NK-92 (cell line): Measurements from ENCODE around the gene GULP1.

ENCODE experiments used
- DNase-seq: peaks from one replicate; lab custom pipeline; 2025; ENCODE audit not compliant: unreplicated experiment; lab: John Stamatoyannopoulos, UW

Gene GULP1

DNA sequence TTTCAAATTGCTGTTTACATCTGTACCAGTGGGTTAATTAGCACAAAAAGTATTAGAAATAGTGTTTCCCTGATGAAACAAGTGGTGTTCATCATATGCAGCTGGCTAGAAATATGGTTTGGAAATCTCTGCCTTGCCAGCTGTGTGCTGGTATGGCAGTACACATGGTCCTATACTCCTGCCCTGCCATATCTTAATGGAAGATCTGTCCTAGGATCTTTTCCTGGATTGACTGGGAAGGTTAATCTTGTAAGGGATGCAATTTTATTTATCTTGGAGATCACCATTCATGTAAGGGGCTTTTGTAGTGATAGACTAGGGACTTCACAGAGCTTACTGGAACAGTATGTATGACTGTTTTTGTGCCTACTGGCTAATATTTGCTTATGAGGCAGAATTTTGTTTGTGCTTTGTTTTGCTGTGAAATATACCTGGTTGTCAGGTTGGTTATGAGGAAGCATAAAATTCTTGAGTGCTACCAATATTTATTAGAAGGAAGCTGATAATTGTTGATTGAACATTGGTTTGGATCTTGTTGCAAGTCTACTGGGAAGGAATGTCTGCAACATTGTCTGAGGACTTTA is 73.5 kb downstream of the GULP1 start:
- DNase-seq, result no peak

DNA sequence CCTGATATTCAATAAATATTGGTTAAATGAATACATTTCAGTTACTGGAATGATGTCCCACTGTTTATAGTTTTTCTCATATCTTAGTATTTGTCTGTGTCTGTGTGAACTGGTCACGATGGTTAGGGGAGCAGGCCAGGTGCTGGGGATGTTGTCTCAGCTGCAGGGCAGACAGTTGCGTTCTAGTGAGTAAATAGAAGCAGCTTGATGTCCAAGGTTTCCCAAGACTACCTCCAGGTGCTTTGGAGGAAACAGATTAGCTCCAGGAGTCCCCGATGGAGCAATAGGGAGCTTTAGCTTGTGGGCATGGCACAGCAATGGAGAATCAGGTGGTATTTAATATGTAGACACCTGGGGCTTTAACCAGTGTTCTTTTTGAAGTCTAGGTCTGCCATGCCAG is 75.5 kb downstream of the GULP1 start:
- DNase-seq, result no peak

DNA sequence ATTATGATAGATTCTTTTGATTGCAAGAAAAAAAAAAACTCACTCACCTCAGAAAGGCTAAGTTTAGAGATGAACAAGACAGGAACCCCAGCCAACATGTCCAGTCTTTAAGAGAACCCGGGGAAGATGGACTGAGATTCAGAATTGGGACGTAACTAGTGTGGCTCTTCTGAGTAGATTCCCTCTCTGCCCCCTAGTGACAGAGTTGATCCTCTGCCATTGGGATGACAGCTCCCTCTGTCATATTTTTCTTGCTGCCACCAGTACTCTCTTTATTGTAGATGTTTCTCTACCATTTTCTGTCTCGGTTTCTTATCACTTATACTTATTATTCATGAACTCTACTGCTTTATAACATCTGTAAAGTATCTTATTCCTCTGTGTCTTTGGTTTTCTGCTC is 77.7 kb downstream of the GULP1 start:
- no peak for DNase-seq

DNA sequence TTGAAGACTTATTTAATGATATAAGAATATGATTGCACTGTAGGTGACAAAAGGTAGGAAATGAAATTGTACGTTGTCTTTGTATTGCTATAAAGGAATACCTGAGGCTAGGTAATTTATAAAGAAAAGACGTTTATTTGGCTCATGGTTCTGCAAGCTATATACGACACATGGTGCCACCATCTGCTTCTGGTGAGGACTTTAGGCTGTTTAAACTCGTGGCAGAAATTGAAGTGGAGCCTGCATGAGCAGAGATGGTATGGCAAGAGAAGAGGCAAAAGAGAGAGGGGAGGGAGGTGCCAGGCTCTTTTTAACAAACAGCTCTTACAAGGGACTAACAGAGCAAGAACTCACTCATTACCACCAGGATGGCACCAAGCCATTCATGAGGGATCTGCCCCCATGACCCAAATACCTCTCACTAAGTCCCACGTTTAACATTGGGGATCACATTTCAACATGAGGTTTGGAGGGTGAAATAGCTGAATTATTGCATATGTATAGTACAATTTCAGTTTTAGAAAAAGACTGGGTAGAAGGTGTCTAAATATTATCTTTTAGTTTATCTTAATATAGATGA is 86.8 kb downstream of the GULP1 start:
- no peak for DNase-seq

DNA sequence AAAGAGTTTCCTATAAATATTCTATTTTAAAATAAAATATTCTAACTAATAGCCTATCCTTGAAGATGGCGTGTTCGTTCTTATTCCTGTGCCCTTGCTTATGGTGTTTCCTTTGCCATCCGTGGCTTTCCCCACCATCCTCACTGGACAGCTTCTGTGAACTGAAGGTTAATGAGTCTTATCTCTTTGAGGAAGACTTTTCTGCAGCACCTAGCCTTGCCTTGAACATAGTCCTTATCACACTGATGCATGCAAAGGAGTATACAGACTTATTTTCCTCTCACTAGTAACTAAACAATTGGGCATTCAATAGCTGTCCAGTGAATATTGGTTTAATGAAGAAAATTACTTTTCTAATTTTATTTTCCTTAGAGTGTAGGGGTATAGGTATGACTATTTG is 88.1 kb downstream of the GULP1 start:
- no peak for DNase-seq

DNA sequence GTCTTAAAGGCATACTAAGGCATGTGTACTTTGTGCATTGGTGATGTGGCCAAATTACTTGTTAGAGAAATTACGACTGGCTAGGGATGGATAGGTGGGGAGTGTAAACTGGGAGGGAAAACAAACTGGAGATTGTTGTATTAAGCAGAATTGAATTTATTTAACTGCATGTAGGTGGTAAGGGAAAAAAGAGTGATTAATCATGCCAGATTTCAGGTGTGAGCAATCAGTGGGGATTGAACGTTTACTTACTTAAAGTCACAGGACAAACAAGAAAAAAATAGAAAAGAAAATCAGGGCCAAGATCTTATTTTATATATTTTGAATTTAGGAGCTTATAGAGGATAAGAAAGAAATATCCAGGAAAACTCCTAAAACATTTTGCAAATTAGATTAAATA is 88.6 kb downstream of the GULP1 start:
- no peak for DNase-seq

DNA sequence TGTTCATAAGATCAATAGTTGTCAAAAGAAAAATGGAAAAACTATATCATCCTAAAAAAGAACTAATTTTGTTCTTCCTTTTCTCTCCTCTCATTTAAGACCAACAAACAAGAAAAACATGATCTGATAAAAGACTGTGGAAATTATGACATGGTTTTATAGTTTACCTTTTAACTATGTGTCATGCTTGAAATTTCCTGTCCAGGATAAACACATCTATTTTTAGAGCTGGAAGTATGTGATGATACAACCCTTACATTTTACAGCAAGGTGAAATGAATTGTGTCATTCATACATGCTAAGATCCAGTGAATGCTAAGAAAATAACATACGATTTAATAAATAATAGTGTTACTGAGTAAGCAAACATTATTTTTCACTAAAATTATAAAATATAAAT is 89.9 kb downstream of the GULP1 start:
- no peak for DNase-seq

DNA sequence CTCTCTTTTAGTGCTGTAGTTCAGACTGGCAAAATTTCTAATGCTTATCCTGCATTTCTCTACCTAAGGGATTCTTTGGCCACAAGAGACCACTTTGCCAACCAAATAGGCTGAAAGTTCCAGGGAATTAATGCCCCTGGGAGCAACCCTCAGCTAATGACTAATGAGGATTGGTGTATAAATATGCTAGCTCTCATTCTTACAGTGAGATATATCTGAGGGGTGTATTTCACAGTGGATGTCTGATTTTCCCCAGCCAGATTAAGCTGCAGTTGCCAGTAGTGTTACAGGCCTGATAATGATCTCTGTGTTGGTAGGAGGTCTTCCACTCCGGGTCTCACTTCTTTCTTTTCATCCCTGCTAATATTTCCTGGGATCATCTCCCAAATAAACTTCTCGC is 90.4 kb downstream of the GULP1 start:
- no peak for DNase-seq

DNA sequence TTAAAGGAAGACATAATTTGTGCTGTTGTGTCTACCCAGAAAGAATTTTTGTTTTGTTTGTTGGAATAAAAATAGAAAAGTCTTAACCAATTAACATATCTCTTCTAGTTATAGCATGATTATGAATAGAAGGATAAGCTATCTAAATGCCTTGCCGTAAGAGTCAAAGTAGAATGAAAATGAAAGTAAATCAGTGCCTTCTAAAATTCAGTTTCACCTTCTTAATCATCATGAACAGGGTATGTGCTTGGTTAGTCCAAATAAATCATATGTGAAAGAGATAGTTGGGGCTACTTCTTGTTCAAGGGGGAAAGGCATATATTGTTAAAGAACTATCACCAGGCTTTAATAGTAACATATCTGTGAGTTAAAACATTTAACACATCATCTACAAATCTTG is 91.5 kb downstream of the GULP1 start:
- DNase-seq, result no peak

DNA sequence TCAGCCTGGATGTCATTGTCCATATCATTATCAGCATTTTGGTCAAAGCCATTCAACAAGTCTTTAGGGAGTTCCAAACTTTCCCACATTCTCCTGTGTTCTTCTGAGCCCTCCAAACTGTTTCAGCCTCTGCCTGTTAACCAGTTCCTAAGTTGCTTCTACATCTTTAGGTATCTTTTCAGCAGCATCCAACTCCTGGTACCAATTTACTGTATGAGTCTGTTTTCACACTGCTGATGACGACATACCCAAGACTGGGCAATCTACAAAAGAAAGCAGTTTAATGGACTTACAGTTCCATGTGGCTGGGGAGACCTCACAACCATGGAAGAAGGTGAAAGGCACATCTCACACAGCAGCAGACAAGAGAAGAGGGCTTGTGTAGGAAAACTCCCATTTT is 94.2 kb downstream of the GULP1 start:
- DNase-seq, result no peak

DNA sequence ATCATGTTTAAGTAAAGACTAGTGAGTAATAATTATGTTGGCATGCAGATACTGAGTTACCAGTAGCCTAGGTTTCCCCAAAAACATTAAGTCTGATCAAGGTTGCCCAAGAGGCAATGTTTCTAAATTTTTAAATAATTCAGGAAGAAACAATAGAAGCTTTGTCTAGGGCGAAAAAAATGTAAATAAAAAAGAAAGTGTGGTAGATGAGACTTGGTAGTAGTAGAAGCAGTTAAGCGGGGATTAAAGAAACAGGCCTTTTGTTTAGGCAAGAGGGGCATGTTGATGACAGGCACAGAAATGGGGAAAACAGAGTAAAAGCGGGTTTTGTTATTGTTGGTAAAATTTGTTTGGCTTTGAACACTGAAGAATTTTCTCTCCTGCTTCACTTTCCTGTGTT is 97.2 kb downstream of the GULP1 start:
- DNase-seq, result no peak

DNA sequence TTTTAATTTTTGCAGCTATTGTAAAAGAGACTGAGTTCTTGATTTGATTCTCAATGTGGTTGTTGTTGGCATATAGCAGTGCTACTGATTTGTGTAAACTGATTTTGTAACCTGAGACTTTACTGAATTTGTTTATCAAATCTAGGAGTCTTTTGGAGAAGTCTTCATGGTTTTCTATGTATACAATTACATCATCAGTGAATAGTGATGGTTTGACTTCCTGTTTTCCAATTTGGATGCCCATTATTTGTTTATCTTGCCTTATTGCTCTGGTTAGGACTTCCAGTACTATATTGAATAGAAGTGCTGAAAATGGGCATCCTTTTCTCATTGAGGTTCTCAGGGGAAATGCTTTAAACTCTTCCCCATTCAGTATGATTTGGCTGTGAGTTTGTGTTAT is 99.7 kb downstream of the GULP1 start:
- no peak for DNase-seq

DNA sequence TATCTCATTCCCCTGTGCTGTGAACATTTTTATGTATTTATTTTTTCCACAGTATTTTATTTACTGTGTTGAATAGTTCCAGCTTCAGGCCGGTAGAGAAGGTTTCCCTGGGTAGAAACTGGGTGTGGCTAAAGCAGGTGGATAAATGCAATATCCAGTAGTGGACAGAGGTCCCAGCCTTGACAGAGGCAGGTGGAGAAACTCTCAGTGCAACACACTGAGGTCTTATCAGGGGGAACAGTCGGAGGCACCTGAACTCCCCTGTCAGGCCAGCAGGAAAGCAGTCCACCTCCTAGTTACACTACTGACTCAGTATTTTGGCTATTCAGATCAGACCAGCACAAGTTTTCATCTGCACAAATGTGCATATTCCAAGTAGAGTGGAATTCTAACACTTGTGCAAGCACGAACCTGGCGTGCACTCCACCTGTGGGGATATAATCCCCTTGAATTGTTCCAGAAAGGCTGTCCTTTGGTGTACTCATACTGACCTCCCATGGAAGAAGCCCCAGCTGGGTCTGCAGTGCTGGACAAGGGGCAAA is 103.3 kb downstream of the GULP1 start:
- no peak for DNase-seq

DNA sequence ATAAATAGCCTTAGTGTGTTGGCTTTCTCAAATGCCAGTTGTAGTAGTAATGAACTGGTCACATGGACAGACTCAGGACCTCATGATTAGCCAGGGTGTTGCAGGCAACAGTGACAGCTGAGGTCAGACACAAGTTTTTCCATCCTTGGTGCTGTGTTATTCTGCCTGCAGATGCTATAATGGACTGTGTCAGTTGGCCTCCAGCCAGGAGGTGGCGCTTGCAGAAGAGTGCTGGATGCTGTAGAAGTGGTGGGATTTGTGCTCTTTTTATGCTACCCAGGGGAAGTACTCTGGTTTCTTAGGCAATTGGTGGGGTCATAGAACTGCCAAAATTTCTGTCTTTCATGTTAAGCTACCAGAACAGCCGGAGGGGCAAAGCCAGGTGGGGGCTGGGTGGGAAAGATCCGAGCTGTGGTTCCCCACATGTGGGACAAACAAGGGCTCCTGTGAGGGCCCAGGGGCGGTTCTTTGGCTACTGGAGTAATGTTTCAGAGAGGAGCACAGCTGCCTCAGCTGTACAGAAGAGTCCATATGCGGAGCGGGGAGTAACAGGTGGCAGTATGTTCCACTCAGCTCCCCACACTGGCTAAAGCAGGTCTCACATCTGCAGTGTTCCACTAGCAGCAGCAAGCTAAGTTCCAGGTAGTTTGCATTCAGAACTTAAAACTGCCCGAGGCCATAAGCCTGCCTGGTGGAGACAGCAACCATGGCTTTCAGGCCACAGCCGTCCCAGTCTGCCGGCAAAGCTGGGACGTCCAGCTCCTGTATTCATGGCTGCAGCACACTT is 104.4 kb downstream of the GULP1 start:
- no peak for DNase-seq

DNA sequence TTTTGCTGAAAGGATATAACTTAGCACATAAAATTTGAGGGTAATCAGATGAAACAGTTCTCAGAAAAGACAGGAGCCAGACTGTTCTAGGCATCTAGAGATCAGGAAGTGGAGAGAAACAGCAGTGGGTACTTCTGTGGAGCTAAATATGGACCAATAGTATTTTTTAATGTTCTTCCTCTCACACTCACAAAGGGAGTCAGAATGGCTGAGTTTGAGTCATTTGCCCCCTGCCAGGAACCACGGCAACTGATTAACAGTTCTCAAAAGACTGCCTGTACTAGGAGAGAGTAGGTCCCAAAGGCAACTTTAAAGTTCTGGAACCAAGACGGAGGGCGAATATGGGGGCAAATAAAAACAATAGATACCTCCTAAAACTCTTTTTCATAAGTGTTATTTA is 107.5 kb downstream of the GULP1 start:
- no peak for DNase-seq

DNA sequence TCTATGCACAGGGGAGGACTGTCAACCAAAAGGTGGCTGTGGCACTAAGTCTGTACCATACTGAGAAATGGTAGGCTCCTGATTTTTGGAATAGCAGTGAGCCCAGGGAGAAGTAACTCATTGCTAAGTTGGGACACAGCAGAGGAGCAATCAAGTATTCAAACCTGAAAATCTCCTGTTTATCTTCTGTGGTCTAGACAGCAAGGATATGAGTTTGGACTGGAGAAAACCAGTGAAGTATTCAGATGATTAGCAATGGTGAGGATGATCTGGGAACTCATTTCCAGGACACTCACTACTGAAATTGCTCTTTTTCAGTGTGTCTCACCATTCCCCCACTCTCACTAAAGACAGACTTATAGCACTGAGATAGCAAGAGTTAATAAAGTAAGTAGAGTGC is 112.0 kb downstream of the GULP1 start:
- DNase-seq, result no peak

DNA sequence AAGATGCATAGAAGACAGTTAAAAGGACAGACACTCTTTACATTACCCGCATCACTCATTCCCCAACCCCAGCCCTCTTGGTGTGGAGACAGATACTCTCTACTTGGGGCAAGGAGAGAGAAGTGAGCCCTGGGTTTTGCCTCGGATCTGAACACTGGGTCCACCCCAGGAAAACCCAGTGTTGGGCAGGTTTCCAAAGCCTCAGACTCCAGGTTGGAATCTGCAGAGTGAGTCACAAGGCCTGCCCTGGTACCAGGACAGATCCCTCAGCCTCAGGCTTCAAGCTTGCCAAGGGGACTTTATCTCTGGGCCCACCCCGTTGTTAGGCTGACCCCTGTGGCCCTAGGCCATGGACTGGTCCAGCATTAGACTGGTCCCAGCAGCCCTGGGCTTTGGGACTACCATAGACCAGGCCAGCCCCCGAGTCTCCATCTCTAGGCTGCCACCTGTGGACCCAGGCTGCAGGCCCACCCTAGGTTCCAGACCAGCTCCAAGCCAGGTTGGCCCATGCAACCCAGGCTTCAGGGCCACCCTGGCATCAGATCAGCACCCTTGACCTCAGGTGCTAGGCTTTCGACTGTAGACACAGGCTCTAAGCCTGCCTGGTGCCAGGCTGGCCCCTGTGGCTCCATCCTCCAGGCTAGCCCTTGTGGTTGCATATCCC is 112.8 kb downstream of the GULP1 start:
- DNase-seq, result no peak

DNA sequence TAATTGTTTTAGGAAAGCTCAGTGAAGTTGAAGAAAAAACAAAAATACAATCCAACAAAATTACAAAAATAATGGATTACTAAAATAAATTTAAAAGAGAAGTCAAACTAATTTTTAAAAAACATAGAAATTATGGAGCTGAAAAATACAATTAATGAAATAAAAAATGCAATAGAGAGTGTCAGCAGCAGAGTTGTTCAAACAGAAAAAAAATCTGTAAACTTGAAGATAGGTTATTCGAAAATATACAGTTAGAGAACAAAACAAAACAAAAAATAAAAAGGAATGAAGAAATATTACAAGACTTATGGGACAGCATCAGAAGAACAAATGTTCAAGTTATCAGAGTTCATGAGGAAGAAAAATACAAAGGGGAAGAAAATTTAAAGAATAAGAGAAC is 114.7 kb downstream of the GULP1 start:
- no peak for DNase-seq

DNA sequence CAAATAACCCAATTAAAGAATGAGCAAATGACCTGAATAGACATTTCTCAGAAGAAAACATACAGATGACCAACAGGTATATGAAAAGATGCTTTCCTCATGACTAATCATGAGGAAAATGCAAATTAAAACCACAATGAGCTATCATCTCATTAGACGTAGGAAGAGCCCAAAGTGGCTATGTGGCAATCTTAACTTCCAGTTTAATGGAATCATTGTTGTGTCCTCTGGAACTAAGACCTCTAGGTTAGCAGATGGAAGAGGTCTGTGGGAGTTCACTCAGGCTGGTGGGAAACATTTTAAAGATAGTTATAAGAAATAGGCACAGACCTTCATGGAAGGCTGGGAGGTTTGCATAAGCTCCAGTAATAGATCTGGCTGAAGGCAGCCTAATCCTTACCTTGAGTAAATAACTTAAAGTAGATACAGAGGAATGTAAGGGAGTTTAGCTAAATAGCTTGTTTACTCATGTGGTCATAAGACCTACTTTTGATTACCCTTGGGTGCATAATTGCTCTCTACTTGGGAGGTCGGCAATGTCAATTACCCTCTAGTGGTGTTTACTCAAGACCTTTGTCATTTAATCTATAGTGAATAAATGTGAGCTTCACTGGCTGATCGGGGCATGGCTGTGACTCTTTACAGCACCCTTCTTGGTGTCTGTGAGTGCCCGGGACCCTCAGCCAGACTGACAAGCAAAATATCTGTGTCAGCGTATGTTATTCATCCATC is 119.0 kb downstream of the GULP1 start:
- DNase-seq, result no peak

DNA sequence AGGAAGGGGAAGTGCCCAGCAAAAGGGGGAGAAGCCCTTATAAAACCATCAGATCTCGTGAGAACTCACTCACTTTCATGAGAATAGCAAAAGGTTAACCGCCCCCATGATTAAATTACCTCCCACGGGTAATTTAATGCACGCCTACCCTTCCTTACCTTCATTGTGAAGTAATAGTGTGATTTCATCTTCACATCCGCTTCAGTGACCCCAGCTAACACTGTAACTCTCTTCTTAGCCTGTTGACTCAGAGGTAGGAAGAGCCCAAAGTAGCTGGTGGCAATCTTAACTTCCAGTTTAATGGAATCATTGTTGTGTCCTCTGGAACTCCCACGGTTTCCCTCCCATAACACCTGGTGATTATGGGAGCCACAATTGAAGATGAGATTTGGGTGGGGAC is 120.5 kb downstream of the GULP1 start:
- no peak for DNase-seq

DNA sequence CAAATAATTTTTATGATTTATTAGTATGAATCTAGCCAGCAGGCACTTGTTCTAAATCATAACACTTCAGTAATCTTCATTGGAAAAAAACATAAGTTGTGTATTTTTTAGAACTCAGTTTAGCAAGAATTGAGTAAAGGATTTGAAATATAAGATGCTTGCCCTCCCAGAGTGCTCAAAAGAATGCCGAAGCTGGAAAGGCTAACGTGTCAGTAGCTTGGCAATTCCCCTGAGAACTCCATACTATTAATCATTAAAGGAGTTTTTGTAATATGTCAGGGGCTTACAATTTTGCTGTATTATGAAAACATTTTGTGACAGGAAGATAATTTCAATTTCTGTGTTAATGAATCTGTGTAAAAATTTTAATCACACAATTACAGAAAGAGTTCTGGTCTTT is 122.7 kb downstream of the GULP1 start:
- no peak for DNase-seq
